Measurements from ENCODE around the gene OVAAL. TPM values are rescaled to one million over a fixed set of nuclear protein-coding genes. Genes with fewer than 3 reads are reported as not detected.

OVAAL gene
- total RNA-seq, 1 experiment from 2014 or later, result 3.6 TPM

DNA sequence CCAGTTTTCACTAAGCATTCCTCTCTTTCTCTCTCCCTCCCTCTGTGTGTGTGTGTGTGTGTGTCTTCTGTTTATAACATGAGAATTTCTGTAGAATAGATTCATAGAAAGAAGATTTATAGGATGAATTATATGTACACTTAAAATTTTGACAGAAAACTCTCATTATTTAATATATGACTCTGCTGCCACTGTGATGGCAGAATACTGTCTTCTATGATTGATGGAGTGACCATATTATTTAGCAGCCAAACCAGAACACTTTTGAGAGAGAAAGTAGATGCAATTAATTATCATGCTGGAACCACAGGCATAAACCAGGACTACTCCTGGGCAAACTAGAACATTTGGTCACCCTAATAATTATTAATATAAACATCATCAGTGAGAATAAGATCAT, 38.8 kb downstream of the OVAAL start:
- Histone ChIP-seq H3K9ac (ENCODE audit: low read length) (no peak overlapping the region), H3K9me3 (ENCODE audit: low read length) (no peaks in the 10 kb centered on the region), H3K4me2 (ENCODE audit: low read depth, low read length, poor library complexity, severe bottlenecking) (no peak overlapping the region), H2AFZ (ENCODE audit: low read length) (no peak overlapping the region), H3K9me2 (replicated peaks; ENCODE audit: insufficient read depth, low read length) (no peaks in the 10 kb centered on the region), H3K27me3 (ENCODE audit: low read length) (no peaks in the 10 kb centered on the region), H3K27ac (ENCODE audit: low read length) (no peak overlapping the region), H3K36me3 (ENCODE audit: insufficient read depth, low read length) (no peaks in the 10 kb centered on the region), H3K79me2 (ENCODE audit: low read length) (no peaks in the 10 kb centered on the region), H4K20me1 (ENCODE audit: insufficient read depth, low read depth, low read length) (no peaks in the 10 kb centered on the region), H3K4me1 (ENCODE audit: low read length) (no peaks in the 10 kb centered on the region), H3K4me3 (ENCODE audit: low read length) (no peak overlapping the region)
- DNase-seq, result no peak

DNA sequence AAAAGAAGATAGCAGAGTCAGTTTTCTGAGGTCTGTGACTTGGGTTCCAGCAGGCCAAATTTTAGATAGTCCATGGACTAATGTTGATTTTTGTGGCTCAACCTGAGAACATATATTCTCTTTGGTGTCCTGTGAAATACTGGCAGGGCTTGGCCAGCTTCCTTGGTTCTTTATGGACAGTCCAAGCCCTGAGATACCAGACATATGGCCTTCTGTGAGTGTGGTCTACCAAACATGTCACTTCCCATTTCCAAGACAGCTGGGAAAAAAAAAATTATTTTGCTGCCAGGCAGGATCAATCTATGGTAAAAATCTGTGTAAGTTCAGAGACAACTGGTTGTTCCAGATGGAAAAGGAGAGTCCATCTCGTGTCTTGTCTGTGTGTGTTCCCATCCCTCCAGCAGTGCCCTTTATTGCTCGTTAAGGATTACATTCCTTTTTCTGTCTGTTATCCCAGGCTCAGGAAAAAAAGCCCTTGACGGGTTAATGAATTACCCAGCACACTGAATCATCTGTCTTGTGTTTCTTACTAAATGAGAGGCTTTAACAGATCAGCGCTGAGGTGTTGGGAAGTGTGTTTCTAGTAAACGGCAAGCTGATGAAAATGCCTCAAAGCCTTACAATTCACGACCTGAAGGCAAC, 39.7 kb downstream of the OVAAL start:
- H4K20me1 ChIP-seq (ENCODE audit: insufficient read depth, low read depth, low read length), result no peaks in the 10 kb centered on the region
- no peak overlapping the region for H3K4me3 ChIP-seq (ENCODE audit: low read length)
- H3K27ac ChIP-seq (ENCODE audit: low read length), result no peak overlapping the region
- H3K9me2 ChIP-seq (replicated peaks; ENCODE audit: insufficient read depth, low read length), result no peaks in the 10 kb centered on the region
- H3K4me1 ChIP-seq (ENCODE audit: low read length), result no peaks in the 10 kb centered on the region
- H3K9ac ChIP-seq (ENCODE audit: low read length), result no peak overlapping the region
- no peak for DNase-seq
- H3K4me2 ChIP-seq (ENCODE audit: low read depth, low read length, poor library complexity, severe bottlenecking), result no peak overlapping the region
- H3K36me3 ChIP-seq (ENCODE audit: insufficient read depth, low read length), result no peaks in the 10 kb centered on the region
- no peak overlapping the region for H2AFZ ChIP-seq (ENCODE audit: low read length)
- H3K79me2 ChIP-seq (ENCODE audit: low read length), result no peaks in the 10 kb centered on the region
- no peaks in the 10 kb centered on the region for H3K9me3 ChIP-seq (ENCODE audit: low read length)
- H3K27me3 ChIP-seq (ENCODE audit: low read length), result no peaks in the 10 kb centered on the region

DNA sequence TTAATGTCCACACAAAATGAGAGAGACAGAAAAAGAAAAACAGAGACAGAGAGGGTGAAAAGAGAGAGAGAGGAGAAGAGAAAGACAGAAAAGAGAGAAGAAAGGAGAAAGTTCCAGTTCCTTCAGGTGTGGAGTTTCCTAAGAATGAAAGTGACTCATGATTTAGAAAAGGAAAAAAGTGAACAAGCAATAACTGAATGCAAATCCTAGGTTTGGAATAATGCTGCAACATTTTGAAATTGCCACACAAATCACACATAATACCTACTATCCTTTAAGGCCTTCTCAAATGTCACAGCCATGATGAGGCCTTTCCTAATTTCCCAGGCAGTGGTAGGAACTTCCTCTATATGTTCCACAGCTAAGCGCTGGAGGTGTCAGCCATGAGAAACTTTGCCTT, 41.6 kb downstream of the OVAAL start:
- Histone ChIP-seq H3K79me2 (ENCODE audit: low read length) (no peaks in the 10 kb centered on the region), H3K9ac (ENCODE audit: low read length) (no peak overlapping the region), H2AFZ (ENCODE audit: low read length) (no peak overlapping the region), H3K9me3 (ENCODE audit: low read length) (no peaks in the 10 kb centered on the region), H3K4me3 (ENCODE audit: low read length) (no peak overlapping the region), H3K36me3 (ENCODE audit: insufficient read depth, low read length) (no peaks in the 10 kb centered on the region), H3K27ac (ENCODE audit: low read length) (no peak overlapping the region), H4K20me1 (ENCODE audit: insufficient read depth, low read depth, low read length) (no peaks in the 10 kb centered on the region), H3K4me1 (ENCODE audit: low read length) (0 out of 2 replicates have a peak, but pooled peaks cover 2% of the 10 kb centered on the region), H3K9me2 (replicated peaks; ENCODE audit: insufficient read depth, low read length) (no peaks in the 10 kb centered on the region), H3K27me3 (ENCODE audit: low read length) (no peaks in the 10 kb centered on the region), H3K4me2 (ENCODE audit: low read depth, low read length, poor library complexity, severe bottlenecking) (no peak overlapping the region)
- DNase-seq, result no peak

DNA sequence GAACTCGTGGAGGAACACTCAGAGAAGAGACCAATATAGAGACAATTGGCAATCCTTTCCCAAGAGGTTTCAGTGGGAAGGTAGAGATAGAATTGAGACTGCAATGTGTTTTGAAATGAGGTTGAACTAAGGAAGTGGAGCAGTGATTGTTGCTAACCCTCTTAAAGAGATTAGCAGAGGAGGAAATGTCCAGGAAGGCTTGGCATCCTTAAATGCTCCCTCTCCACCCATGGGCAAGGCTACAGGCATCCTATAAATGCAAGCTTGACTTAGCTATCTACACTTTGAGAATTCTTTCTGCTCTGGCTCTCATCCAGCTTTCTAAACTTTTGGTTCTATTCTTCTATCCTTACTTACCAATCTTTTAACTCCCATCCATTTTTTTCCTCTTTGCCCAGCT, 42.7 kb downstream of the OVAAL start:
- H3K4me3 ChIP-seq (ENCODE audit: low read length), result no peak overlapping the region
- H3K9me3 ChIP-seq (ENCODE audit: low read length), result no peaks in the 10 kb centered on the region

DNA sequence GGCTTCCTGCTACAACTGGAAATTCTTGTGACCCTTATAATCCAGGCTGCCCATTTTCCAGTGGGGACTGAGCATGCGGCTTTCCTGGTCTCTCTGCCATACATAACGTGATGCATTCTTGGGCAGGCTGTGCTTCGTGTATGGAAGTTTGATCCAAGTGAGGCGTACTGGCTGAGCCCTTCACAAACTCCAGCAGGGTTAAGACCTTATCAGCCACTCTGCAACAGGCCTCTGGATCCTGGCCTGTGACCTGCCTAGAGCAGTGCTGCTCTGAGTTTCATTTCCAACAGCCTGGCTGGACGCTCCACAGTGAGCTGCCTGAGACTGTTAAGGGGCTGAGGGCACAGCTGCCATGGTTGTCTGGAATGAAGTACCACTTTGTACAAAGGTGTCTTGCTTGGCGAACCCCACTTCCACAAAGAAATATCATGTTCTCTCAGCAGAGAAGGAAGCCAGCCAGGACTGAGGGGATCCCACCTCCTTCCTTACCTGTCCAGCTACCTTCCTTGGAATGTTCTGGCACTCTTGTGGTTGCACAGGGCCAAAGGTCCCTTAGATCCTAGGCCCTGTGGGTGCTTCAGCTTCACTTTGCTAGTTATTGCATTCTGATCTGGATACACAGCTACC, 44.6 kb downstream of the OVAAL start:
- H3K9me3 ChIP-seq (ENCODE audit: low read length), result no peaks in the 10 kb centered on the region
- H3K79me2 ChIP-seq (ENCODE audit: low read length), result no peaks in the 10 kb centered on the region
- H3K36me3 ChIP-seq (ENCODE audit: insufficient read depth, low read length), result no peaks in the 10 kb centered on the region
- no peak overlapping the region for H3K4me3 ChIP-seq (ENCODE audit: low read length)
- H3K9me2 ChIP-seq (replicated peaks; ENCODE audit: insufficient read depth, low read length), result no peaks in the 10 kb centered on the region
- H3K27me3 ChIP-seq (ENCODE audit: low read length), result no peaks in the 10 kb centered on the region
- H3K9ac ChIP-seq (ENCODE audit: low read length), result no peak overlapping the region
- H3K4me2 ChIP-seq (ENCODE audit: low read depth, low read length, poor library complexity, severe bottlenecking), result no peak overlapping the region
- H4K20me1 ChIP-seq (ENCODE audit: insufficient read depth, low read depth, low read length), result no peaks in the 10 kb centered on the region
- no peak overlapping the region for H2AFZ ChIP-seq (ENCODE audit: low read length)
- no peak overlapping the region for H3K27ac ChIP-seq (ENCODE audit: low read length)
- 0 out of 2 replicates have a peak, but pooled peaks cover 2% of the 10 kb centered on the region for H3K4me1 ChIP-seq (ENCODE audit: low read length)
- no peak for DNase-seq

More for the DNA sequence above, 42.7 kb downstream of the OVAAL start:
- H3K9me2 ChIP-seq (replicated peaks; ENCODE audit: insufficient read depth, low read length), result no peaks in the 10 kb centered on the region
- 0 out of 2 replicates have a peak, but pooled peaks cover 2% of the 10 kb centered on the region for H3K4me1 ChIP-seq (ENCODE audit: low read length)
- no peak for DNase-seq
- no peak overlapping the region for H3K4me2 ChIP-seq (ENCODE audit: low read depth, low read length, poor library complexity, severe bottlenecking)
- no peak overlapping the region for H3K27ac ChIP-seq (ENCODE audit: low read length)
- no peaks in the 10 kb centered on the region for H3K36me3 ChIP-seq (ENCODE audit: insufficient read depth, low read length)
- H3K79me2 ChIP-seq (ENCODE audit: low read length), result no peaks in the 10 kb centered on the region
- H3K9ac ChIP-seq (ENCODE audit: low read length), result no peak overlapping the region
- H3K27me3 ChIP-seq (ENCODE audit: low read length), result no peaks in the 10 kb centered on the region
- H2AFZ ChIP-seq (ENCODE audit: low read length), result no peak overlapping the region
- H4K20me1 ChIP-seq (ENCODE audit: insufficient read depth, low read depth, low read length), result no peaks in the 10 kb centered on the region

DNA sequence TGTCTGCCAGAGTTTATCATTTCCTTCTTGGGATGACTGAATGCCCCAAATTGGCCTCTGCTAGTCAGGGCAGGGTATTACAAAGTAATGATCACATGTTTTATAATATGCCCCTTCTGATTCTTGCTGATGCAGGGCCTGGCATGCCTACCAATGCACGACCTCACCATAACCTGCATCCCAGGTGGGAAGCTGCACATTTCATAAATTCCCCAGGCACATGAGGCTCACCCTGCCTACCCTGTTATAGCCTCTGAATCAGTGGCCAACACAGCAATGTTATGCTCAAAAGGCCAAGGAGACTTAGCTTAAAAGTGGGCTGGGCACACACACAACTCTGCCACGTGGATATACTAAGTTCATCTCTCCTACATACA, 45.1 kb downstream of the OVAAL start:
- Histone ChIP-seq H4K20me1 (ENCODE audit: insufficient read depth, low read depth, low read length) (no peaks in the 10 kb centered on the region), H3K27me3 (ENCODE audit: low read length) (no peaks in the 10 kb centered on the region), H3K4me1 (ENCODE audit: low read length) (0 out of 2 replicates have a peak, but pooled peaks cover 2% of the 10 kb centered on the region), H3K4me2 (ENCODE audit: low read depth, low read length, poor library complexity, severe bottlenecking) (no peak overlapping the region), H3K9me2 (replicated peaks; ENCODE audit: insufficient read depth, low read length) (no peaks in the 10 kb centered on the region), H3K36me3 (ENCODE audit: insufficient read depth, low read length) (no peaks in the 10 kb centered on the region), H3K4me3 (ENCODE audit: low read length) (no peak overlapping the region), H3K9me3 (ENCODE audit: low read length) (no peaks in the 10 kb centered on the region), H3K79me2 (ENCODE audit: low read length) (no peaks in the 10 kb centered on the region), H3K27ac (ENCODE audit: low read length) (no peak overlapping the region), H2AFZ (ENCODE audit: low read length) (no peak overlapping the region), H3K9ac (ENCODE audit: low read length) (no peak overlapping the region)
- DNase-seq, result no peak

DNA sequence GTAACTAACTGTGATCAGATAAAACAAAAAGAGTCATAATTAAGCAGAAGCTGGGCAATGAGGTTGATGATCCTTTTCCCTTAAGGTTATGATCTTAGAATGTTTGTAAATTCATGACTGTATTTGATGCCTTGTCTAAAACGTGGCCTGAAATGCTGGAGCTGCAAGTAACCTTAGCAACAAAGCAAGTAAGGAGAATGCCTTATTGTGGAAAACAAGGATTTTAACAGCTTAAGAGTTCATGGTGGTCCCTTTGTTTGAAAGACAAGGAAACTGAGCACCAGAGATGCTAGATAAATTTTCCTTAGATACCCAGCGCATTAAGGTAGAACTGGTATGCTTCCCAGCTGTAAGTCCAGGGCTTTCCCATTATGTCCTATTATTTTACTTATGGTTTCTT, 47.4 kb downstream of the OVAAL start:
- Histone ChIP-seq H3K9ac (ENCODE audit: low read length) (no peak overlapping the region), H3K79me2 (ENCODE audit: low read length) (no peaks in the 10 kb centered on the region), H3K4me2 (ENCODE audit: low read depth, low read length, poor library complexity, severe bottlenecking) (no peak overlapping the region), H3K27me3 (ENCODE audit: low read length) (no peaks in the 10 kb centered on the region), H3K36me3 (ENCODE audit: insufficient read depth, low read length) (no peaks in the 10 kb centered on the region), H3K4me1 (ENCODE audit: low read length) (peaks cover 6% of the 10 kb centered on the region), H2AFZ (ENCODE audit: low read length) (no peak overlapping the region), H3K9me2 (replicated peaks; ENCODE audit: insufficient read depth, low read length) (no peaks in the 10 kb centered on the region), H3K27ac (ENCODE audit: low read length) (no peak overlapping the region), H3K4me3 (ENCODE audit: low read length) (no peak overlapping the region), H4K20me1 (ENCODE audit: insufficient read depth, low read depth, low read length) (no peaks in the 10 kb centered on the region), H3K9me3 (ENCODE audit: low read length) (no peaks in the 10 kb centered on the region)
- no peak for DNase-seq

DNA sequence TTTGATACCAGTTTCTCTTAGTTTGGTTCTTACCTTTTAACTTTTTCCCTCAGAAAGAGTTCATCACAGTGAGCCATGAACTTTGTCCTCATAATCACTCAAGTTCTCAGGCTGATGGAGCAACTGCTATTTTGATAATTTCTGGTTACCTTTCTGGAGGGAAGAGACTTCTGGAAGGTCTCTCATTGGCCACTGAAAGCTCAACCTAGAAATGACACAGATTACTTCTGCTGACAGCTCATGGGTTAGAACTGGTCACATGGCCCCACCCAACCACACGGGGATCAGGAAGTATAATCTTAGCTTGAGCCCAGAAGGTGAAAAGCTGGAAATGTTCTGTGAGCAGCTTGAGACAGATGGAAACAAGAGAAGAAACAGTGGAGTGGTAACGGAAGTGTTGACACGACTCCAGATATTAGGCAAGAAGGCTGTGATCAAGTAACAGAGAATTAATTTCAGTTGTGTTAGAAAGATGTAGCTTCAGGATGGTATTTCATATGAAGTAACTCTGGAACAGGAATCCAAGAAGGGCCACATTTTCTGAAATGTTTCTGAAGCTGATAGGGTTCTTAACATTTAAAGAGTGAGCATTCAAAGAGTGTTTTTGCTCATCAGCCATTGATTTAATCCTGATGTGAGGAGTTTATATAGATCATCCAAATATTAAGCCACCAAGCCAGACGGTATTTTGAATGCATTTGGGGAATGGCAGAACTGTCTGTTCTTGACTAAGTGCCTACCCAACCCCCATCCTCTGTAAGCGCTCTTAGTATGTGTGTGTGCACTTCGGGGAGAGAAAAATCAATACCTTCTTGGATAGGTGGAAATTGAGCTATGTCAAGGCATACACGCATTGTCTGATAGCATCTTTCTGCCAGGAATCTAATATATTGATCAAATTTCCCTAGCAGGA, 51.1 kb downstream of the OVAAL start:
- H3K27me3 ChIP-seq (ENCODE audit: low read length), result no peaks in the 10 kb centered on the region
- peak overlapping the region; percentile 59 for H2AFZ ChIP-seq (ENCODE audit: low read length)
- H4K20me1 ChIP-seq (ENCODE audit: insufficient read depth, low read depth, low read length), result no peaks in the 10 kb centered on the region
- no peak overlapping the region for H3K4me2 ChIP-seq (ENCODE audit: low read depth, low read length, poor library complexity, severe bottlenecking)
- H3K79me2 ChIP-seq (ENCODE audit: low read length), result no peaks in the 10 kb centered on the region
- H3K36me3 ChIP-seq (ENCODE audit: insufficient read depth, low read length), result no peaks in the 10 kb centered on the region
- H3K4me3 ChIP-seq (ENCODE audit: low read length), result no peak overlapping the region
- H3K9me3 ChIP-seq (ENCODE audit: low read length), result no peaks in the 10 kb centered on the region
- no peak overlapping the region for H3K27ac ChIP-seq (ENCODE audit: low read length)
- no peak for DNase-seq
- peaks cover 21% of the 10 kb centered on the region for H3K4me1 ChIP-seq (ENCODE audit: low read length)
- no peaks in the 10 kb centered on the region for H3K9me2 ChIP-seq (replicated peaks; ENCODE audit: insufficient read depth, low read length)
- no peak overlapping the region for H3K9ac ChIP-seq (ENCODE audit: low read length)

Data from Karpas-422 (cell line).